H1 (cell line): ENCODE results near the gene ACACA. TPM values are rescaled to one million over a fixed set of nuclear protein-coding genes. Genes with fewer than 3 reads are reported as not detected.

Experiments used
- CREB1 ChIP-seq: IDR thresholded peaks from 2 replicates; pipeline ENCODE4 v1.6.1; 2012; ENCODE audit warnings: inconsistent platforms
- E2F6 ChIP-seq: IDR thresholded peaks from 2 replicates; pipeline ENCODE4 v1.6.1; 2012; ENCODE audit warnings: inconsistent platforms
- EP300 ChIP-seq, 2 experiments: IDR thresholded peaks; 1 replicate in 1 of 2; 2 replicates in 1 of 2; pipeline ENCODE4 v1.6.1; 2011 to 2012; ENCODE audit warnings: low read depth in 2 of 2, low read length in 2 of 2, mild to moderate bottlenecking in 2 of 2, borderline replicate concordance in 1 of 2, inconsistent platforms in 1 of 2, moderate library complexity in 1 of 2
- FOSL1 ChIP-seq: IDR thresholded peaks from 2 replicates; pipeline ENCODE4 v1.6.1; 2011; ENCODE audit warnings: mild to moderate bottlenecking, low read depth, low read length, moderate library complexity; ENCODE audit not compliant: insufficient read depth
- JUN ChIP-seq: IDR thresholded peaks from 2 replicates; pipeline ENCODE4 v1.6.1; 2011; ENCODE audit warnings: low read depth, mild to moderate bottlenecking, improper control_type of control experiment, low read length
- KDM5A ChIP-seq: fragments of 200-600 bp; IDR thresholded peaks from 2 replicates; pipeline ENCODE4 v1.7.1; 2012; ENCODE audit warnings: mild to moderate bottlenecking, low read length, inconsistent platforms, mixed read lengths
- polyA plus RNA-seq, 7 experiments: library from polyadenylated mRNA; depleted of rRNA in 3 of 7; stranded (reverse) in 5 of 7; unstranded in 2 of 7; fragments of >200 nt in 5 of 7; fragments of 200-250 nt in 2 of 7; gene quantifications; 1 replicate in 5 of 7; 2 replicates in 1 of 7; 4 replicates in 1 of 7; pipeline versions ENCODE4 v1.2.1 to v1.2.3, GENCODE V29; 2011 to 2013; ENCODE audit warnings: missing spikeins in 2 of 7, mixed read lengths in 2 of 7
- total RNA-seq: library from RNA; stranded (reverse); fragmentation: NEBNext Ultra II Directional; extraction: Animal tissue kit (Norgen Biotek cat#: 25700); gene quantifications from 2 replicates; pipeline ENCODE4 v1.2.1, GENCODE V29; 2021

ACACA gene
- total and polyA plus RNA-seq, 2 of the 8 experiments (the other 6 are each of a cell fraction or from before 2014, with no cell fraction given): 74.0 to 160 TPM

- TF ChIP-seq EP300 (IDR thresholded peaks at IDR 0.05; ENCODE audit: borderline replicate concordance in 1 of 2, low read depth in 2 of 2, low read length in 2 of 2) (no peak), KDM5A (no peak), CREB1 (no peak), E2F6 (no peak), FOSL1 (no peak), JUN (no peak)
Observed at GRCh38 chr17:37256627-37257026, 150.0 kb downstream of the ACACA start (continued).
